IPS-NIHi11 (cell line): Measurements from ENCODE around the gene CCT7.

ENCODE experiments used
- DNase-seq: peaks from one replicate; pipeline ENCODE4 v3.0.0; 2012; ENCODE audit warnings: mixed read lengths, low spot score

Gene CCT7

GRCh38 chr2:73268366-73268829, 34.3 kb downstream of the CCT7 start:
- no peak for DNase-seq

- DNase-seq: peak; percentile 93
These were observed 35.0 kb downstream of the CCT7 start for GRCh38 chr2:73268830-73269685.

GRCh38 chr2:73269686-73270465, 35.8 kb downstream of the CCT7 start:
- no peak for DNase-seq

GRCh38 chr2:73272270-73272669, 38.2 kb downstream of the CCT7 start:
- DNase-seq: no peak

- DNase-seq: peak; percentile 61
These were observed 45.7 kb downstream of the CCT7 start for GRCh38 chr2:73279852-73280251.

- DNase-seq: no peak
These were observed 47.1 kb downstream of the CCT7 start for GRCh38 chr2:73281244-73281643.

- DNase-seq: no peak
These were observed 48.9 kb downstream of the CCT7 start for GRCh38 chr2:73282924-73283544.

GRCh38 chr2:73283545-73284295, 49.6 kb downstream of the CCT7 start:
- DNase-seq: peak; percentile 35

GRCh38 chr2:73284296-73285158, 50.4 kb downstream of the CCT7 start, which contains the start of gene FBXO41:
Gene FBXO41, minus strand, starts transcription at chr2:73284478. Its CDS starts 14,848 bp downstream, at chr2:73269630.
- DNase-seq: peak; percentile 82

GRCh38 chr2:73285159-73285739, 51.1 kb downstream of the CCT7 start:
- DNase-seq: no peak

GRCh38 chr2:73286134-73286655, 52.1 kb downstream of the CCT7 start:
- DNase-seq: no peak

- DNase-seq: no peak
These were observed 55.2 kb downstream of the CCT7 start for GRCh38 chr2:73289304-73289703.

GRCh38 chr2:73290049-73290839, 56.1 kb downstream of the CCT7 start:
- peak; percentile 51 for DNase-seq

- peak; percentile 84 for DNase-seq
These were observed 57.0 kb downstream of the CCT7 start for GRCh38 chr2:73291093-73291460.

- peak; percentile 79 for DNase-seq
These were observed 57.6 kb downstream of the CCT7 start for GRCh38 chr2:73291461-73292315.

- DNase-seq: no peak
These were observed 58.3 kb downstream of the CCT7 start for GRCh38 chr2:73292316-73292905.

GRCh38 chr2:73292906-73293533, 58.9 kb downstream of the CCT7 start:
- DNase-seq: peak; percentile 33
